Mucosa of descending colon (tissue), 3 donors: ENCODE data around the gene ANTXR2. TPM values are rescaled to one million over a fixed set of nuclear protein-coding genes. Genes with fewer than 3 reads are reported as not detected.

Experiments used
- ATAC-seq: fragments of 200-7000 bp; cut with Tn5 transposase; one replicate; pipeline ENCODE4 v1.9.1; 2020; ENCODE audit warnings: mild to moderate bottlenecking, moderate library complexity
- DNase-seq, 3 donors: peaks; one replicate each; pipeline ENCODE4 v3.0.0-alpha.2; 2020
- H3K36me3 ChIP-seq: fragments of 200-600 bp; one replicate; pipeline ENCODE4 v1.8.0; 2021; ENCODE audit warnings: low read depth, mild to moderate bottlenecking
- H3K4me1 ChIP-seq: fragments of 200-600 bp; one replicate; pipeline ENCODE4 v1.8.0; 2021; ENCODE audit warnings: low read depth, mild to moderate bottlenecking
- H3K4me3 ChIP-seq: fragments of 200-600 bp; one replicate; pipeline ENCODE4 v1.8.0; 2021; ENCODE audit warnings: mild to moderate bottlenecking
- H3K9me3 ChIP-seq: fragments of 200-600 bp; one replicate; pipeline ENCODE4 v1.8.0; 2021; ENCODE audit warnings: mild to moderate bottlenecking
- CTCF ChIP-seq: fragments of 200-600 bp; IDR thresholded peaks from one replicate; pipeline ENCODE4 v1.8.0; 2022; ENCODE audit warnings: antibody characterized with exemption, mild to moderate bottlenecking
- intact Hi-C, 2 donors: fragments of 100-400 bp; cut with DNase I in 1 of 2; cut with micrococcal nuclease in 1 of 2; formaldehyde crosslinking; loops; one replicate each; pipeline versions ENCODE4 v1.11.0 to v1.11.1; 2022; cut with DNase I, micrococcal nuclease
- total RNA-seq, 3 donors: library from RNA; stranded (reverse); fragmentation: NEBNext Ultra II Directional in 2 of 3; extraction: Animal tissue kit (Norgen Biotek cat#: 25700) in 2 of 3; gene quantifications; one replicate each; pipeline versions ENCODE4 v1.2.1 to v1.2.4, GENCODE V29; 2021 to 2023
- donor health status: DM: no; HTN: no; CAD: no; lungs with moderate emphysema.
- donor health status: DM: no; HTN: no; CAD: no.
- donor health status: DM: no; HTN: yes; CAD: no.

The ANTXR2 gene
- total RNA-seq, 3 donors from 2014 or later: 83.2 to 276 (median 120) TPM

- Histone ChIP-seq H3K9me3 (no peaks in the 10 kb centered on the region), H3K4me1 (no peaks in the 10 kb centered on the region), H3K4me3 (no peak overlapping the region), H3K36me3 (no peaks in the 10 kb centered on the region)
- no peak for DNase-seq
- ATAC-seq: no peak
- no peak for TF ChIP-seq CTCF
- intact Hi-C loops: no loop called here
Measured at GRCh38 chr4:80062527-80062926, 10.5 kb downstream of the ANTXR2 start.

GRCh38 chr4:80060804-80061203 is 12.2 kb downstream of the ANTXR2 start:
- Histone ChIP-seq H3K9me3 (no peaks in the 10 kb centered on the region), H3K4me1 (no peaks in the 10 kb centered on the region), H3K36me3 (no peaks in the 10 kb centered on the region), H3K4me3 (no peak overlapping the region)
- intact Hi-C loops: no loop called here
- ATAC-seq (no peak), DNase-seq (no peak)
- TF ChIP-seq CTCF: no peak

GRCh38 chr4:80058740-80059139 is 14.3 kb downstream of the ANTXR2 start:
- intact Hi-C loops: no loop called here
- no peaks in the 10 kb centered on the region for H3K9me3 ChIP-seq
- no peak overlapping the region for H3K4me3 ChIP-seq
- H3K36me3 ChIP-seq: no peaks in the 10 kb centered on the region
- DNase-seq (no peak), ATAC-seq (peak; percentile 88)
- no peak for TF ChIP-seq CTCF
- H3K4me1 ChIP-seq: no peaks in the 10 kb centered on the region

- Histone ChIP-seq H3K4me3 (no peak overlapping the region), H3K36me3 (no peaks in the 10 kb centered on the region), H3K4me1 (no peaks in the 10 kb centered on the region), H3K9me3 (no peaks in the 10 kb centered on the region)
- DNase-seq (no peak), ATAC-seq (no peak)
- intact Hi-C loops: no loop called here
- TF ChIP-seq CTCF: no peak
Measured at GRCh38 chr4:80054375-80054774, 18.7 kb downstream of the ANTXR2 start.

GRCh38 chr4:80053140-80053910 is 19.7 kb downstream of the ANTXR2 start:
- DNase-seq: no peak
- no peak for ATAC-seq
- no peak for TF ChIP-seq CTCF
- Histone ChIP-seq H3K36me3 (no peaks in the 10 kb centered on the region), H3K4me1 (no peaks in the 10 kb centered on the region), H3K9me3 (no peaks in the 10 kb centered on the region), H3K4me3 (no peak overlapping the region)
- intact Hi-C loops: no loop called here
